ENCODE measurements around the gene TMEM63A. TPM values are rescaled to one million over a fixed set of nuclear protein-coding genes. Genes with fewer than 3 reads are reported as not detected.

Gene TMEM63A
- total and polyA plus RNA-seq, 2 donors (not counting 3 experiments of a cell fraction or from before 2014, with no cell fraction given), result 28.7 to 41.4 TPM

DNA sequence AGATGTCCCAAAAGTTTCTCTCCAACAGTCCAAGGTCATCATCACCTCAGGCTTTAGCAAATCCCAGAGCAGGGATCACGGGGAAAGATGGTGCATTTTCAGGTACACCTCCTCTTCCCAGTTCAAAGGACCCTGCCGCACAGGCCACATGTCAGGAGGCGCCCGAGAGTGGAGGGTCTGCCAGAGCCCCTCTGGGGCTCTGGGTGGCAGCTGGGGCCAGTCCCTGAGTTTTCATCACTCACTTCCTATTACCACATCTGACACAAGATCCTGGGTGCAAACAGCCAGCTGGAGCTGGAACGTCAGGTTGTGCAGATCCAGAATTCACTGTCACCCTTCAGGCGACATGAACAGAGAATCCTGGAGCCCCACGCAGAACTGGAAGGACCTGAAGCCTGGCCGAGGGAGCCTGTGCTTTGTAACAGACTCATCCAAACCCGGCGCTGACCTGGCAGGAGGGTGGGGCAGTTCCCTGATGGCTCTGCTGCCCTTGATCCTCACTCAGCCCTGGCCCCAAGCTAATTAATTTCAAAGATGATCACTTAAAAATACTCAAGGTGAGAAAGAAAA lies 8.8 kb downstream of the TMEM63A start:
- Histone ChIP-seq H3K4me2 (ENCODE audit: insufficient read depth, low read length) (no peak overlapping the region), H3K9me1 (replicated peaks; ENCODE audit: control insufficient read depth, extremely low read depth, insufficient read depth, low read length) (no peaks in the 10 kb centered on the region), H3K4me3 (replicated peaks in 1 of 3; ENCODE audit: insufficient read depth in 1 of 3, low read depth in 1 of 3, low read length in 3 of 3) (no peak overlapping the region), H3K9me3 (replicated peaks; ENCODE audit: control insufficient read depth, insufficient read depth, low read length) (no peaks in the 10 kb centered on the region), H4K20me1 (replicated peaks; ENCODE audit: control insufficient read depth, extremely low read depth, insufficient read depth, low read length) (no peaks in the 10 kb centered on the region), H2AFZ (ENCODE audit: low read depth, low read length) (no peak overlapping the region), H3K4me1 (ENCODE audit: control insufficient read depth, extremely low read depth, insufficient read depth, low read length) (no peaks in the 10 kb centered on the region), H3K79me2 (ENCODE audit: control insufficient read depth, insufficient read depth, low read length) (no peaks in the 10 kb centered on the region), H3K9ac (replicated peaks; ENCODE audit: extremely low read depth, insufficient read depth, low read length) (no peak overlapping the region), H3K36me3 (ENCODE audit: control insufficient read depth in 2 of 2, extremely low read depth in 1 of 2, insufficient read depth in 2 of 2, low read length in 2 of 2) (peaks cover 0 to 5% of the 10 kb centered on the region in 2 experiments), H3K27ac (ENCODE audit: insufficient read depth, low read depth, low read length) (no peak overlapping the region), H3K27me3 (ENCODE audit: control insufficient read depth in 2 of 2, insufficient read depth in 2 of 2, low read length in 2 of 2) (no peaks in the 10 kb centered on the region)
- CTCF ChIA-PET, result interaction anchor here (0.7 to 1.1 kb wide), 2 partner anchors 9 to 26 kb away, joined by 3 read pairs; partner anchors contain the start of gene TMEM63A
- intact Hi-C loops (cut with micrococcal nuclease) (no loop called here), dilution Hi-C loops (cut with MboI; ENCODE audit: extremely low pct_ligation_motif_present, low sequenced_read_pairs) (no loop called here)
- TF ChIP-seq MYC (IDR thresholded peaks at IDR 0.05; ENCODE audit: low read depth, low read length) (no peak), JUN (IDR thresholded peaks at IDR 0.05; ENCODE audit: borderline replicate concordance, insufficient read depth, insufficient read length, low read depth) (no peak), GATA2 (IDR thresholded peaks at IDR 0.05; ENCODE audit: insufficient read depth, insufficient read length, low read depth, low read length) (no peak), FOS (IDR thresholded peaks at IDR 0.05; ENCODE audit: borderline replicate concordance, insufficient read depth, low read length) (no peak), POLR2A (IDR thresholded peaks at IDR 0.05; ENCODE audit: low read depth, low read length) (no peak), EZH2 (IDR thresholded peaks at IDR 0.05; ENCODE audit: borderline replicate concordance, low read depth, low read length, severe bottlenecking) (no peak), POLR2AphosphoS5 (IDR thresholded peaks at IDR 0.05; ENCODE audit: insufficient read depth, low read depth, low read length) (no peak)
- TF ChIP-seq, protein P1, sequence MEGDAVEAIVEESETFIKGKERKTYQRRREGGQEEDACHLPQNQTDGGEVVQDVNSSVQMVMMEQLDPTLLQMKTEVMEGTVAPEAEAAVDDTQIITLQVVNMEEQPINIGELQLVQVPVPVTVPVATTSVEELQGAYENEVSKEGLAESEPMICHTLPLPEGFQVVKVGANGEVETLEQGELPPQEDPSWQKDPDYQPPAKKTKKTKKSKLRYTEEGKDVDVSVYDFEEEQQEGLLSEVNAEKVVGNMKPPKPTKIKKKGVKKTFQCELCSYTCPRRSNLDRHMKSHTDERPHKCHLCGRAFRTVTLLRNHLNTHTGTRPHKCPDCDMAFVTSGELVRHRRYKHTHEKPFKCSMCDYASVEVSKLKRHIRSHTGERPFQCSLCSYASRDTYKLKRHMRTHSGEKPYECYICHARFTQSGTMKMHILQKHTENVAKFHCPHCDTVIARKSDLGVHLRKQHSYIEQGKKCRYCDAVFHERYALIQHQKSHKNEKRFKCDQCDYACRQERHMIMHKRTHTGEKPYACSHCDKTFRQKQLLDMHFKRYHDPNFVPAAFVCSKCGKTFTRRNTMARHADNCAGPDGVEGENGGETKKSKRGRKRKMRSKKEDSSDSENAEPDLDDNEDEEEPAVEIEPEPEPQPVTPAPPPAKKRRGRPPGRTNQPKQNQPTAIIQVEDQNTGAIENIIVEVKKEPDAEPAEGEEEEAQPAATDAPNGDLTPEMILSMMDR (IDR thresholded peaks at IDR 0.05; ENCODE audit: extremely low read depth in 1 of 2, insufficient read depth in 1 of 2, low read depth in 1 of 2, low read length in 2 of 2), result no peak
- TF ChIP-seq, protein P2, sequence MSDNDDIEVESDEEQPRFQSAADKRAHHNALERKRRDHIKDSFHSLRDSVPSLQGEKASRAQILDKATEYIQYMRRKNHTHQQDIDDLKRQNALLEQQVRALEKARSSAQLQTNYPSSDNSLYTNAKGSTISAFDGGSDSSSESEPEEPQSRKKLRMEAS (IDR thresholded peaks at IDR 0.05; ENCODE audit: insufficient read depth, insufficient read length), result no peak
- FAIRE-seq (no peak), DNase-seq (ENCODE audit: low read depth, low spot score) (no peak)
- POLR2A ChIA-PET, result no interaction called here
- no TSS peak for BruUV-seq (replicated peaks)

Measured in endothelial cell of umbilical vein (primary cell).